NCI-H524 treated with DMSO at 0.1 percent for 48 hours (cell line): ENCODE measurements around the gene SCAI.
"Not testable (repeated sequence)": the region's sequence is repeated elsewhere in the genome, so short reads cannot be mapped to it uniquely, and the experiment has no call there.

Experiments
- DNase-seq: peaks from one replicate; lab custom pipeline; 2025; lab: John Stamatoyannopoulos, UW

SCAI gene

GRCh38 chr9:124947727-124948391 is 195.5 kb downstream of the SCAI start:
- no peak for DNase-seq

- DNase-seq: no peak
Observed at GRCh38 chr9:124946167-124946566, 197.2 kb downstream of the SCAI start.

DNA sequence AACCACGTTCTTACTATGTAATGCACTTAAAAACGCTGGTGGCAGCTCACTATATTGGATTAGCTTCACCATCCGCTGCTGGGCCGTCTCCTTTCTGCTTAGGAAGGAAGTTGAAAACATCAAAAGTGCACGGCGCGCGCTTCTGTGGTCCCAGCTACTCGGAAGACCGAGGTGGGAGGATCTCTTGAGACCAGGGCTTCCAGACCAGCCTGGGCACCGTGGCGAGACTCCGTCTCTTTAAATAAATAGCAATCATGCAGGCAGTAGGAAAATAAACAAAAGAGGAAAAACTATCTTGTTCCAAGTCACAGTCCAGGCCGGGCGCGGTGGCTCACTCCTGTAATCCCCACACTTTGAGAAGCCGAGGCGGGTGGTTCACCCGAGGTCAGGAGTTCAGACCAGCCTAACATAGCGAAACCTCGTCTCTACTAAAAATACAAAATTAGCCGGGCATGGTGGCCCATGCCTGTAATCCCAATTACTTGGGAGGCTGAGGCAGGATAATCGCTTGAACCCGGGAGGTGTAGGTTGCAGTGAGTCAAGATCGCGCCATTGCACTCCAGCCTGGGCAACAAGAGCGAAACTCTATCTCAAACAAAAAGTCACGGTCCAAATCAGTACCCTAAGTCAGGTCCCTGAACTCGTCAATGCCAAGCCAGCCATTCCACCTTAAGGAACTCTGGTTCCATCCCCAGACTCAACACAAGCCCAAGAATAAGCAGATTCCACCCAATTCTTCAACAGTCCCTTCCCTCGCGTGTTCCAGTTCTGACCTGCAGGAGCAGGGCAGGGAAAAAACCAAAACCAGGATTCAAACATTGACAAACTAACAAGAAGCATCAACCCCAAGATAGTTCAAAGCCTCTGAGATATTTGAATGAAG is 201.4 kb downstream of the SCAI start:
- no peak for DNase-seq

DNA sequence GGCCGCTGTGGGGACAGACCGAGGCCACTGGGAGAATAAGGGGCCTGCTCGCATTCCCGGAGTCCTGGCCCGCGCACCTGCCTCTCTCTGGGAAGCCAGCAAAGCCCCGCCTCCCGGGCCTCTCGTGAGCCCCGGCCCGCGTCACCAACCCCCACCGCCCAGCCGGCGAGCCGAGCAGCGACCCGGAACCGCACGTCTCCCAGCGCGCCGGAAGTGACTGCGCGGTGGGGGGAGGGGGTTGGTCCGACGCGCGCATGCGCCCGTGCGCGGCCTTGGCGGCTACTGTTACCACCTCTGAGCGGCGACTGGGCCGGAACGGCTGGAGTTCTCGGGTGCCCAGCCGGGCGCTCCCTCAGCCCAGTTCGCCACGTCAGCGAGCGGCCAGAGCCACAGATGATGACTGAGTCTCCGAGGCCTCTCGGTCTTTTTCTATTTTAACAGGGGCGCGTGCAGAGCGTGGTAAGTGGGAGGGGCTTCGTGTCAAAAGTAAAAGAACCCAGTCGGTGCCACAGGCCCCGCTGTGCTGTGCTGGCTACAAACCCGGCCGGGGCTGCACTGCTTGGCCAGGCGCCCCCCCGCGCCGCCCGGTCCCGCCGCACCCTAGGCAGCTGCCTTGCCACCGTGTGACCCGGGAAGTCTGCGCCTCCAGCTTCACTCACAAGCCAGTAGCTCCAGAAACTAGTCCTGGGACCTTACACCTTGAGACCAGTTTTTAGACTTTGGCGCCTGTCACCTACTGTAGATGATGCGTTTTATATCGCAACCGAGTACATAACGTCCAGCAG is 202.2 kb downstream of the SCAI start, which contains the start of gene GOLGA1:
GOLGA1 (minus strand) TSS at position 190 of the 785 bp plus-strand sequence. CDS start 2,372 bp downstream, outside the sequence.
- DNase-seq: peak; percentile 83

- DNase-seq: no peak
Observed at GRCh38 chr9:124940521-124940893, 202.8 kb downstream of the SCAI start.

- DNase-seq: no peak
Observed at GRCh38 chr9:124939944-124940343, 203.4 kb downstream of the SCAI start.

- no peak for DNase-seq
Observed at GRCh38 chr9:124934290-124934689, 209.0 kb downstream of the SCAI start.

DNA sequence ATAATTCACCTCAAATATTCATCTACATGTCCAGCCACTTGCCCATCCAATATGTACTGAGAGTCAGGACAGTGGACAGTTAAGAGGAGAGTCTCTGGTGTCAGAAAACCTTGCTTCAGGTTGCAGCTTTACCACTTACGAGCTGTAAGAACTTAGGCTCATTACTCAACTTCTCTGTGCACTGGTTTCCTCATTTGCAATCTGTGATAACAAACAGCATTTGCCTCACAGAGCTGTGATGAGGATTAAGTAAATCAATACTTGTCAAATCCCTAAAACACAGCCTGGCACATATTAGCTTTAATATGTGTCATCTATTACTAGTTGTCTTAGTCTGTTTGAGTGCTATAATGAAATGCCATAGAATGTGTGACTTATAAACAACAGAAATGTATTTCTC is 211.0 kb downstream of the SCAI start:
- no peak for DNase-seq

DNA sequence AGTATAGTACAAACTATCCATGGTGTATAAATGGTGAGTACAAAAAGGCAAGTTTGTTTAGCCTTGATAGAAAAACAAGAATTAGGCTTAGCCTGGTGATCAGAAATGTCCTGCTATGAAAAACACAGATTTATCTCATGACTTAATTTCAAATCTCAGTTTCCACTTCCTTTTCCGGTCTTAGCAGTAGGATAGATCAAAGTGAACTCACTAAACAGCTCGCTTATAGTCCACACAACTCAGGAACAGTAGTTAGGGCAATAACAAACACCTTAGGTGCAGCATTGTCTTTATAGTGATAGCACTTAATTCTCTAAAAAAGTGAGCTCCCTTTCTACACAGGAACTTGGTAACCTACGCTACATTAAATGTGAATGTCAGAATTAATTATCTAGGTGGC is 213.9 kb downstream of the SCAI start:
- DNase-seq: no peak

DNA sequence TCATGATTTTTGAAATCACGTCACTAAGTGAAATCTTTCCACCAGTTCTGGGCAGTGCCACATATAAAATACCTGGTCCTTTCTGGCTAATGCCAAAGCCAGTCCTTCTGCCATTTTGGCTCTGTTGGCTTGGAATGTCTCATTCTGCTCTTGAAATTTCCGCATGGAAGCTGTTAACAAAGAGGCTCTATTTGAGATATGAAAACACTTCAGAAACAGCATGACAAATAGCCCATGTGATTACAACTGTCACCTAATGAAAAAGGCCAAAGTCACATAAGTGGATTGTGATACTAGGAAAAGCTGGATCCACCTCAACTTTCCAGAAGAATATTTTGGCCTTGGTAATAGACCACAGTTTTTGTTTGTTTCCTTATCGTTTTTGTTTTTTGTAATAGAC is 215.2 kb downstream of the SCAI start:
- DNase-seq: no peak

GRCh38 chr9:124920394-124920793 is 222.9 kb downstream of the SCAI start:
- not testable (repeated sequence) for DNase-seq

DNA sequence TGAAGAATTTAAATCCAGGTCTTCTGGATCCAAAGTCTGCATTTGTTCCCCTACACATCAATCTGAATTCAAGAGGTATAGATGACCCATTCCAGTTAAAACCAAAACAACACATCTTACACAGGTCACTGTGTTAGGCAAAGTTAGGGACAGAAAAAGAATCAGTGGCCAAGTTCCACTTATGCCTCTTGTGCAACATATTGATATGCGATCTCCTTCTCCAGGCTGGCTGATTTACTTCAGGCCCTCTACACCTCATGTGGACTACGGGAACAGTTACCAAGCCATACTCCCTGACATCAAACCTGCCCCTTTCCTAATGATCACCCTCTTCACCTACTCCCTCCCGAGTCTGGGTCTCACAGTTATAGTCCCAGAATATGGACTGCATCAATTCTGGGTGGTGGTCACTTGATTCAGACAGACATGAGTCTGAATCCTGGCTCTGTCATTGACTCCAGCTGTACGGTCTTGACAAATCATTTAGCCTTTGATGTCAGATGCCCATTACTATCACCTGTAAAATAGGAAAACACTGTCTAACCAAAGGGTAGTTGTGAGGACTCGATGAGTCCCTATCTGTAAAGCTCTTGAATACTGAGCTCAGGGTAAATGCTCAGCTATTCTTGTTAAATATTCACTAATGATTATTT is 228.4 kb downstream of the SCAI start:
- no peak for DNase-seq

DNA sequence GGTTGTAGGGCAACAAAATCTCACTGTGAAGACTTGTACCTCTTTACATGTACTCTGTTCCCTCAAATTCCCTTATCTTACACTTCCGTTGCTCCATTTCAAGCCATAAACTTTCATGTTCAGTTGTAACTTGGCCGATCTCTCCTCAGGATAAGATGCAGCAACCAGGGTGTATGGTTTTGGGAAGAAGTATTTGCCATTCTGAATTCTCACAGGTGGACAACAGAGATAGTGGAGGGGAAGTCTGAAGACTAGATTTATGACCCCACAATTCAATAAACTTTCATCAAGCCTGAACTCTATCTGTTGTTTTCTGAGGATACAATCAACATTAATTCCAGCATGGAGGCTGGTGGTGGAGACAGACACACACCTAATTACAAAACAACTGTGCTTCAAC is 229.9 kb downstream of the SCAI start:
- no peak for DNase-seq

- no peak for DNase-seq
Observed at GRCh38 chr9:124911766-124912165, 231.6 kb downstream of the SCAI start.

DNA sequence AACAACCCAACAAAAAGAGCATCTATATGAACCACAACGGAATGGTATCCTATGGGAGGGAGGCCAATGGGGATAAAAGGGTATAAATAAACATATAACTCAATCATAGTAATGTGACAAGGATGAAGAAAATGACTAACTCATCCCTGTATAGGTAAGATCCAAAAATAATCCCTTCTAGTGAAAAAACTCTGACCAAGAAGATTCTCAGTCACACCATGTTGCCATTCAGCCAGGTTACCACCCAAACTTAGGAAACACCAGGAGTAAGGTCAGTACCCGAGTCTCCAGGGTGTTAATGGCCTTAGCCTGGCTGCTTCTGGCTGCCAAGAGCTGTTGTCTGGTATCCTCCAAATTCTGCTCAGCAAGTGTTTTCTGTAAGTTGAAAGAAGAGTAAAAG is 235.2 kb downstream of the SCAI start:
- no peak for DNase-seq

DNA sequence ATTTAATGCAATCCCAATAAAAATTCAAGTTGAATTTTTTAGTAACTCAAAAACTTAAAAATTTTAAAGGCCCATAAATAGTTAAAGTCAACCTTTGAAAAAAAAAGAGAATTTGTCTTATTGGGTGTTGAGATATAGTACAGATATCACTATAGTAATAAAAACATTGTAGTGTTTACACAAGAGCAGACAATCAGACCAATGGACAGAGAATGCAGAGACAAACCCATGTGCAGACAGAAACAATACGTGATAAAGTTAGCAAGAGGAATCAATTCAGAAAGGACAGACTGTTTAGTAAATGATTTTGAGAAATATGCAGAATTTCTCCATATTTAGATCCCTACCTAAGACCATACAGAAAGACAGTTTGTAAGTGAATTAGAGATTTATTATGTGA is 236.4 kb downstream of the SCAI start:
- DNase-seq: no peak

- no peak for DNase-seq
Observed at GRCh38 chr9:124899845-124900244, 243.5 kb downstream of the SCAI start.

GRCh38 chr9:124897570-124898460 is 245.5 kb downstream of the SCAI start:
- no peak for DNase-seq

DNA sequence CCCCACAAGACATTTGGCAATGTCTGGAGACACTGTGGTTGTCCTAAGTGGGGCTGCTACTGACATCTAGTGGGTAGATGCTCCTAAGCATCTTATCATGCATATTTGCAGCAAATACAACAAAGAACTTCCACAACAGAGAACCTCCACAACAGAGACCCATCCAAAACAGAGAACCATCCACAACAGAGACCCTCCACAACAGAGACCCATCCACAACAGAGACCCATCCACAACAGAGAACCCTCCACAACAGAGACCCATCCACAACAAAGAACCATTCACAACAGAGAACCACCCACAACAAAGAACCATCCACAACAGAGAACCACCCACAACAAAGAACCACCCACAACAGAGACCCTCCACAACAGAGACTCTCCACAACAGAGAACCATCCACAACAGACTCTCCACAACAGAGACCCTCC is 248.6 kb downstream of the SCAI start:
- DNase-seq: no peak

GRCh38 chr9:124894035-124894740 is 249.1 kb downstream of the SCAI start:
- no peak for DNase-seq
